ENCODE measurements around the gene PTPRG. TPM values are rescaled to one million over a fixed set of nuclear protein-coding genes. Genes with fewer than 3 reads are reported as not detected.

The PTPRG gene
- total and polyA plus RNA-seq, 12 donors = 6.3 to 119 (median 72.2) TPM

DNA sequence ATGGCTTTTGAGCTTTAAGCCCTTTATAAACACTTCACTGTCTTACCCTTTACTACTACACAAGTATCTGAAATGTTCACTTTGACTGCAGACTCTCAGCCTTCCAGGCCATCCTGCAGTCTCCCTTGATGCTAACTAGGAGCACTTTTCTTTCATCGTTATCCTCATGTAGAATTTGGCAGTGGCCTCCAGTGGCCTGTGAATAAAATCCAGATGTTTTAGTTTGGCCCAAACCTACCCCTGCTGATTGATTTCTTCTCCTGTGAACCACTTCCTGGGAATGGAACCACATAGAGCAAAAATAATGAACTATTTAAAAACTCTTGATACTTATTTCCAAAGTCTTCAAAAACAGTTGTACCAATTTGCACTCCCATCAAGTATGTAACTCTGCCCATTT, 540.1 kb downstream of the PTPRG start:
- H3K4me3 ChIP-seq = no peak overlapping the region
- H3K27me3 ChIP-seq = no peaks in the 10 kb centered on the region
- no peaks in the 10 kb centered on the region for H3K36me3 ChIP-seq (replicated peaks in 1 of 2)
- TF ChIP-seq POLR2A (IDR thresholded peaks at IDR 0.05) = no peak
- TF ChIP-seq, protein P1, sequence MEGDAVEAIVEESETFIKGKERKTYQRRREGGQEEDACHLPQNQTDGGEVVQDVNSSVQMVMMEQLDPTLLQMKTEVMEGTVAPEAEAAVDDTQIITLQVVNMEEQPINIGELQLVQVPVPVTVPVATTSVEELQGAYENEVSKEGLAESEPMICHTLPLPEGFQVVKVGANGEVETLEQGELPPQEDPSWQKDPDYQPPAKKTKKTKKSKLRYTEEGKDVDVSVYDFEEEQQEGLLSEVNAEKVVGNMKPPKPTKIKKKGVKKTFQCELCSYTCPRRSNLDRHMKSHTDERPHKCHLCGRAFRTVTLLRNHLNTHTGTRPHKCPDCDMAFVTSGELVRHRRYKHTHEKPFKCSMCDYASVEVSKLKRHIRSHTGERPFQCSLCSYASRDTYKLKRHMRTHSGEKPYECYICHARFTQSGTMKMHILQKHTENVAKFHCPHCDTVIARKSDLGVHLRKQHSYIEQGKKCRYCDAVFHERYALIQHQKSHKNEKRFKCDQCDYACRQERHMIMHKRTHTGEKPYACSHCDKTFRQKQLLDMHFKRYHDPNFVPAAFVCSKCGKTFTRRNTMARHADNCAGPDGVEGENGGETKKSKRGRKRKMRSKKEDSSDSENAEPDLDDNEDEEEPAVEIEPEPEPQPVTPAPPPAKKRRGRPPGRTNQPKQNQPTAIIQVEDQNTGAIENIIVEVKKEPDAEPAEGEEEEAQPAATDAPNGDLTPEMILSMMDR (IDR thresholded peaks at IDR 0.05) = no peak
- intact Hi-C loops (cut with DNase I) = no loop called here
- no peaks in the 10 kb centered on the region for H3K9me3 ChIP-seq (replicated peaks in 1 of 3)
- WGBS, 4 donors = 53 to 85% (median 75%) methylated on average over 1 of the region's 1 CpG
- no peaks in the 10 kb centered on the region for H3K4me1 ChIP-seq (replicated peaks in 1 of 2)
- H3K27ac ChIP-seq = no peak overlapping the region
- DNase-seq = no peak

DNA sequence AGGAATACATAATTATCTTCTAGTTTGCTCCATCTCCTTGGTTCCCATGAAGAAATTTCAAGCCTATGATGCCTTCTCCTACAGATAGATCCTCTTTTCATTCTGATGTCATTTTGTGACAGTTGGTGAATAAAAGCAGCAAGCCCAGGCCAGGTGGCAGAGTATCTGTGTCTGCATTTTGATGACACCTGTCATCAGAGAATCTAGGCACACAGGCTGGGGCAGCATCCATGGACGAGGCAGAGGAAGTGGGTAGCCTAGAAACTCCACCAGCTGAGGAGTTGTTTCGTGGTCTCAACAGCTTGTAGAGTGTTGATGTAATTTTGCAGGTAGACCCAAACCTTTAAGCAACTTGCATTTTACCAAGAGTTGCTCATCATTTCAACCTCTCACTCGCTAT, 542.2 kb downstream of the PTPRG start:
- H3K9me3 ChIP-seq (replicated peaks in 1 of 3) = no peaks in the 10 kb centered on the region
- 80 to 96% (median 85%) methylated on average over 3 of the region's 3 CpGs for WGBS, 4 donors
- TF ChIP-seq, protein P1 (IDR thresholded peaks at IDR 0.05) = no peak
- no peak for TF ChIP-seq POLR2A (IDR thresholded peaks at IDR 0.05)
- DNase-seq = no peak
- no peak overlapping the region for H3K4me3 ChIP-seq
- intact Hi-C loops (cut with DNase I) = no loop called here
- no peak overlapping the region for H3K27ac ChIP-seq
- no peaks in the 10 kb centered on the region for H3K36me3 ChIP-seq (replicated peaks in 1 of 2)
- H3K4me1 ChIP-seq (replicated peaks in 1 of 2) = no peaks in the 10 kb centered on the region
- H3K27me3 ChIP-seq = no peaks in the 10 kb centered on the region

DNA sequence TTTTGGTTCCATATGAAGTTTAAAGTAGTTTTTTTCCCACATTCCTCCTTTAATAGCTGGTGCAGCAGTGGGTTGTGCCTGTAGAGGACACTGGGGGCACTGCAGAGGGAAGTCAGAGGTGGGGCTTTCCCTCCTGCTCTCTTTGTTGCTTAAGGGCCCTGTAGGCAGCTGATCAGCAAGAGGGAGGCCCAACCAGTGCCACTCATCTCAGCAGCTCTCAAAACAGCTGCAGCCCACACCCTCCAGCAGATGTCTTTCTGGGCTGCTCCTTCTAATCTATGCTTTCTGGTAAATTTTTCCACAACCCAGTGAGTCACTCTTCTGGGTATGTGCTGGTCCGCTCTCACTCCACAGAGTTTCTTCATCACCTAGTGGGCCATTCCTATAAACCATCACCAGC, 548.2 kb downstream of the PTPRG start:
- no peaks in the 10 kb centered on the region for H3K36me3 ChIP-seq (replicated peaks in 1 of 2)
- H3K4me1 ChIP-seq (replicated peaks in 1 of 2) = no peaks in the 10 kb centered on the region
- 65 to 91% (median 82%) methylated on average over 1 of the region's 1 CpG for WGBS, 4 donors
- H3K27me3 ChIP-seq = no peaks in the 10 kb centered on the region
- no peak overlapping the region for H3K27ac ChIP-seq
- TF ChIP-seq POLR2A (IDR thresholded peaks at IDR 0.05) = no peak
- TF ChIP-seq, protein P1 (IDR thresholded peaks at IDR 0.05) = peak in 1 of 6 experiments; percentile 33
- no peak overlapping the region for H3K4me3 ChIP-seq
- DNase-seq = peak in 6 of 7 donors; percentile 47 to 74 (median 58)
- intact Hi-C loops (cut with DNase I) = no loop called here
- H3K9me3 ChIP-seq (replicated peaks in 1 of 3) = no peaks in the 10 kb centered on the region

DNA sequence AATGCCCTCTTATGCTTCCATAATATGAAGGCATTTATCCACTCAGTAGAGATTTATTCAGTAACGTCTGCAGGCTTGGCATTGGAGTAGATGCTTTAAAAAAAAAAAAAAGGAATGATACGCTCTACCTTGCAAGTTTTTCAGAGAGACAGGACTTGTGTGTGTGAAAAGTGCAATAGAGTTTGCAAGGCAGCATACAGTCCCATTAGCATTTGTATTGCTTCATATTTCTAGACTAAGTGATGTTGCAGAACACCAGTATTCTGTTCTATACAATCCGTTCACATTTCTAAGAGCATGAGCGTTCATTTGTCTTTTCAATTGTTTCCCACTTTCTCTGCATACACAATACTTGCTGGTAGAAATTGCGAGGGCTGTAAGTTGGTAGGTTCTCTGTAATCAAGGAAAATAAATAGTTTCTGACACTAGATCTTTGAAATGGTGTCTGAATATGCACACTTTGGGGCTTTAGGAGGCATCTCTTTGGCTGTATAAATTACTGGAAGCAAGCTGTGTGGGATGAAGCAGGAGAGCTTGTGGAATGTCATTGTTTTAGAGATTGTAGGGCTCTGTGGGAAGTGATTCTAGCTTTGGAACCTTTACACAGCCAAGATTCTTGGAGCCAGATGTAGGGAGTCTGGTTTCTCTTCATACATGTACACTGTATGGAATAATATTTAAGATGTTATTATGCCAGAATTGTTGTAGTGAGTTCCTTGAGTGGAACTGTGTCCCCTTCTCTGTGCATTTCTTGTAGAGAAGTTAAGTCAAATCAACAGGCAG, 549.3 kb downstream of the PTPRG start:
- no peak for DNase-seq
- intact Hi-C loops (cut with DNase I) = no loop called here
- TF ChIP-seq, protein P1 (IDR thresholded peaks at IDR 0.05) = no peak
- TF ChIP-seq POLR2A (IDR thresholded peaks at IDR 0.05) = no peak

More for the DNA sequence above, 549.3 kb downstream of the PTPRG start:
- no peak overlapping the region for H3K27ac ChIP-seq
- no peak overlapping the region for H3K4me3 ChIP-seq
- 91 to 94% (median 92%) methylated on average over 5 of the region's 5 CpGs for WGBS, 4 donors
- no peaks in the 10 kb centered on the region for H3K9me3 ChIP-seq (replicated peaks in 1 of 3)
- H3K4me1 ChIP-seq (replicated peaks in 1 of 2) = no peaks in the 10 kb centered on the region
- no peaks in the 10 kb centered on the region for H3K27me3 ChIP-seq
- no peaks in the 10 kb centered on the region for H3K36me3 ChIP-seq (replicated peaks in 1 of 2)

All from adrenal gland (tissue), 12 donors.